Renal cortex interstitium (tissue), 3 donors: ENCODE data around the gene RUNX2. TPM values are rescaled to one million over a fixed set of nuclear protein-coding genes. Genes with fewer than 3 reads are reported as not detected.

Experiments used
- polyA plus RNA-seq, 3 donors: library from polyadenylated mRNA; unstranded; fragments of 120-200 nt; gene quantifications; one replicate each; pipeline ENCODE4 v1.2.1, GENCODE V29; 2013; ENCODE audit not compliant: insufficient read length in 3 of 3

RUNX2 gene
- polyA plus RNA-seq, 3 donors = 2.4 to 3.8 (median 3.0) TPM

Other genes with a start within 250 kb of the RUNX2 start
- gene SUPT3H, start 49.6 kb downstream of the RUNX2 start, polyA plus RNA-seq = 10 to 100 TPM; 22.1 to 24.9 (median 23.0) TPM